Activated naive CD8-positive, alpha-beta T cell treated with anti-CD3 and anti-CD28 coated beads, Interleukin-2, amount 50 U/mL, for 16 hours (primary cell): ENCODE measurements around the gene CYP17A1.
"Not testable (repeated sequence)": the region's sequence is repeated elsewhere in the genome, so short reads cannot be mapped to it uniquely, and the experiment has no call there.

ENCODE experiments used
- DNase-seq: peaks from one replicate; pipeline ENCODE4 v3.0.0-alpha.2; 2020; ENCODE audit warnings: low read depth, low spot score

CYP17A1 gene

GRCh38 chr10:102838276-102838927 is 1.2 kb upstream of the CYP17A1 start:
- DNase-seq = not testable (repeated sequence)

DNA sequence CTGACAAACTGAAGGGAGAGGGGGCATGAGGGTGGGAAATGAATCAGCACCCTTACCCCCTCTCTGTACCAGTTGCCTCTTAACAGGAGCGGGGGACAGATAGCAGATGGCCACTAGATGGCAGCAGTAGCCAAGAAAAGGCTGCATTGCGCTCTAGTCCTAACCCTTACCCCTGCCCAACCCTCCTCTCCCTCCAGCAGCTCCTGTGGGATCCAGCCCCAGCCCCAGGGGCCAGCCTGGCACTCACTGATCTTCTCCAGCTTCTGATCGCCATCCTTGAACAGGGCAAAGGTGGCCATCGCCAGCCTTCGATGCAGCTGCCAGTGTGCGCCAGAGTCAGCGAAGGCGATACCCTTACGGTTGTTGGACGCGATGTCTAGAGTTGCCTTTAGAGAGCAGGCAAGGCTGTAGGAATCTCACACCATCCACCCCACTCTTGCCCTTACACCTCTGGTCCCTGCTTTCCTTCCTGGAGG is 2.2 kb downstream of the CYP17A1 start:
- DNase-seq = peak; percentile 54

GRCh38 chr10:102834143-102834542 is 3.1 kb downstream of the CYP17A1 start:
- DNase-seq = no peak

- DNase-seq = no peak
Observed at GRCh38 chr10:102832987-102833386, 4.2 kb downstream of the CYP17A1 start.

- DNase-seq = no peak
Observed at GRCh38 chr10:102832248-102832647, 5.0 kb downstream of the CYP17A1 start.

DNA sequence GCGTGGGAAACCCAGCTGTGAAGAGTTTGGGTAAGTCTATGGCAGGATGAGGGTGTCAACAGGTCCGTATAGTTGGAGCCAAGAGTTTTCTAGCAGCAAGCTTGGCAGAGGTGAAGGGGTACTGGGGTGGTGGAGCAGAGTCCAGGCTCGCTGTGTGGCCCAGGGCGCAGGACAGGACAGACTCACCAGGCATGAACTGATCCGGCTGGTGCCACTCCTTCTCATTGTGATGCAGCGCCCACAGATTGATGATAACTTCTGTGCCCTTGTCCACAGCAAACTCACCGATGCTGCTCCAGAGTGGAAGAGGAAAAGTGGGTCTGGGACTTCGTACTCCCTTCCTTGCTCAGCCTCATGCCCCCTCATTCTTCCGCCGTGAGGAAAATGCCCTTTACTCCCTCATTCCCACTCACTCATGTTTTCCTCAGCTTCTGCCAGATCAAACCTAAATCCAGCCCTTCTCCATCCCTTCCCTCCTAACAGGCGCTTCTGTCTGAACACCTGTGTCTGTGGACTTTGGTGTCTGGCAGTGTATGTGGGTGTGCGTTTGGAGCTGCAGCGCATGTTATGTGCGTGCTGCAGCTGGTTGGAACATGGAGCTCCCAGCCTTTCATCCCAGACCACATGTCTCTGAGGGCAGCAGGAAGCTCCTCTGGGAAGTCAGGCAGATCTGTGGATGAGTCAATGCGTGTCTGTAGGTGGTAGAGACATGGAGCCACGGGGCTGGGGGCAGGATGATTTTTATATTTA is 5.7 kb downstream of the CYP17A1 start:
- DNase-seq = no peak

- DNase-seq = no peak
Observed at GRCh38 chr10:102827597-102827975, 9.6 kb downstream of the CYP17A1 start.

DNA sequence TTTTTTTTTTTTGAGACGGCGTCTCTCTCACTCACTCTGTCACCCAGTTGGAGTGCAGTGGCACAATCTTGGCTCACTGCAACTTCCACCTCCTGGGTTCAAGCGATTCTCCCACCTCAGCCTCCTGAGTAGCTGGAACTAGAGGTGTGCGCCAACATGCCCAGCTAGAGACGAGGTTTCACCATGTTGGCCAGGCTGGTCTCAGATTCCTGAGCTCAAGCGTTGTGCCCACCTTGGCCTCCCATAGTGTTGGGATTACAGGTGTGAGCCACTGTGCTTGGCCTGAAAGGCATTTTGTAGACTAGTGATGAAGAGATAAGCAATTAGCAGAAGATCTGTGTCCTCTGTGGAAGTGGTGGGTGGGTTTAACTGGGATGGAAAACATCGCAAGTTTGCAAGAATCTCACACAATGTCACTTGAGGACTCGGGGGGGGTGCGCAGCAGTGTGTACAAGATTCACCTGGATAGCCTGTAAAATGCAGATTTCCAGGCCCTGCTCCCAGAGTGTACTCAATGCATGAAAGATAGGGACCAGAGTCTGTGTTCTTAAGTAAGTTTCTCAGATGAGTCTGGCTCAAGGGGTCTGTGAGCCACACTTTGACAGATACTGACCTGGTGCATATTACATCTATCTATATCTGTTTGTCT is 10.9 kb downstream of the CYP17A1 start:
- no peak for DNase-seq

GRCh38 chr10:102824664-102825063 is 12.5 kb downstream of the CYP17A1 start:
- DNase-seq = no peak

DNA sequence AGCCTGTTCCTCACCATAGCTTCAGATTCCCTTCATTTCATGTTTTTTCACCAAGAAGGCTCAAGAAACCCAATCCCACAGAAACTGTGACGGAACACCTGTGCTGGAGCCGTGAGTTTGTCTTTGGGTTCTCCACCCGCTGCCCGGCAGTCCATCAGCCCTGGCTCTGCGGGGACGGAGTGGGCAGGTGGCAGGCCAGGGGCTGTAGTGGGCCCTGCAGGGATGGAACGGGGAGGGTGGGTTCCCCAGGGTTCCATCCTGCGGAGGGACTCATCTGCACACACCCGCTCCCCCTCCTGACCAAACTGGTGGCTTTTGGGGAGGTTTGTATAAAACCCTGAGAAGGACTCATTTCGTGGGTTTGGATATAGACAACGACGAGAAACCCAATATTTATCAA is 15.0 kb downstream of the CYP17A1 start:
- DNase-seq = no peak

- DNase-seq = not testable (repeated sequence)
Observed at GRCh38 chr10:102820008-102820407, 17.2 kb downstream of the CYP17A1 start.

DNA sequence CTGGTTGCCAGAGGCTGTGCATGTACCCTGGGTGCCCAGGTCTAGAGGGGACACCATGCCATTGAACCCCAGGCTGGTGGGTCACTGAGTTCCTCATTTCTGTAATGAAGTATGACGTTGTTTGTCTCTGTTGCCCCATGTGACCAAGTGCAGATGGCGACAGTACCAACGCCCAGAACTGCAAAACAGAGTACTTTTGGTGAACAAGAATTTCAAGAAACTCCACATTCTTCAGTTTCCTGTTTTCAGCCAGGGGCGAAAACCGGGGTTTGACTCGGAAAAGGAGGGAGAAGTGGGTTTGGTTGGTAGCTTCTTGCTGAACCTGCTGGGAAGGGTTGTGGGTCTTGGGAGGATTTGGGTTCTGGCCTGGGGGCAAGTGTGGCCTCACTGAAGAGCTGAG is 18.2 kb downstream of the CYP17A1 start:
- no peak for DNase-seq

DNA sequence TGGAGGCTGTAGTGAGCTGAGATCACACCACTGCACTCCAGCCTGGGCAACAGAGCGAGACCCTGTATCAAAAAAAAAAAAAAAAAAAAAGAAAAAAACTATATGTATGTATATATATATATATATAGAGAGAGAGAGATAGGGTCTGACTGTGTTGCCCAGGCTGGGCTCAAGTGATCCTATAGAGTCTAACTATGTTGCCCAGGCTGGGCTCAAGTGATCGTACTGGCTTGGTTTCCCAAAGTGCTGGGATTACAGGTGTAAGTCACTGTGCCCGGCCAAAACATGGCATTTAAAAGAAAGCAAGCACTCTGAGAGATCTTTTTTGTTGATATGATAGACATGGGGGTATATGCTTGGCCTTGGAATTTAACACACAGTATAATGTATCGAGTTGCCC is 20.0 kb downstream of the CYP17A1 start:
- DNase-seq = no peak

DNA sequence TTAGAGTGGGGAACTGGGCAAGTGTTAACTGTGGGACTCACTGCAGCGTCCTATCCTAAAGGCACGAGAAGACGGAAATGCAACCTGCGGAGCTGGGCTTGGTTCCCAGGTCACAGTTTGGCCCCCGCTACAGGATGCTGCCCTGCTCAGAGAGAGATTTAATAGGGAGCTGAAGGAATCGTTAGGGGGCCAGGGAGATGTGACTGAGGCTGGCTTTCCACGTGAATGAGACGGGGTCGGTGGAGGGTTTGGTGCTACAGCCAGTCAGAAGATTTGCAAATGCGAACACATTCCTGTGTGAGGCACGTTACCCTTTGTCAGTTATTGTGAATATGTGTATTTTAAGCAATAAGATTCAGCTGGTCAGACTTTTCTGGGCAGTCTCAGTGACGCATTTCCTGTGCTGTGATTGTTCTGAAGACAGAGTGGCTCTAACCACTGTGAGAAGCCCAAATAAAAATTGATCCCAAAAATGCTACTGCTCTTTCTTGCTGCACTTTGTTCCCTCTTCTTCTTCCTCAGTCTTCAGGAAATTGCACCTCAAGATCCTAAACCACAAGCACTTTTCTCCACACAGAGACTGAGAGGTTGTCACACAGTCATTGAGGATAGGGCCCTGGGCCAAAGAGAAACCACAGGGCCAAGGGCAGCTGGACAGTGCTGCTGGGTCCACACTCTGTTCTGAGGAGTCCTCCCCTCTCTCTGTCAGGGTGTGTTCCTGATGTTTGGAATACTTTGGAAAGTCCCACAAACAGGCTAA is 21.2 kb downstream of the CYP17A1 start:
- DNase-seq = no peak

DNA sequence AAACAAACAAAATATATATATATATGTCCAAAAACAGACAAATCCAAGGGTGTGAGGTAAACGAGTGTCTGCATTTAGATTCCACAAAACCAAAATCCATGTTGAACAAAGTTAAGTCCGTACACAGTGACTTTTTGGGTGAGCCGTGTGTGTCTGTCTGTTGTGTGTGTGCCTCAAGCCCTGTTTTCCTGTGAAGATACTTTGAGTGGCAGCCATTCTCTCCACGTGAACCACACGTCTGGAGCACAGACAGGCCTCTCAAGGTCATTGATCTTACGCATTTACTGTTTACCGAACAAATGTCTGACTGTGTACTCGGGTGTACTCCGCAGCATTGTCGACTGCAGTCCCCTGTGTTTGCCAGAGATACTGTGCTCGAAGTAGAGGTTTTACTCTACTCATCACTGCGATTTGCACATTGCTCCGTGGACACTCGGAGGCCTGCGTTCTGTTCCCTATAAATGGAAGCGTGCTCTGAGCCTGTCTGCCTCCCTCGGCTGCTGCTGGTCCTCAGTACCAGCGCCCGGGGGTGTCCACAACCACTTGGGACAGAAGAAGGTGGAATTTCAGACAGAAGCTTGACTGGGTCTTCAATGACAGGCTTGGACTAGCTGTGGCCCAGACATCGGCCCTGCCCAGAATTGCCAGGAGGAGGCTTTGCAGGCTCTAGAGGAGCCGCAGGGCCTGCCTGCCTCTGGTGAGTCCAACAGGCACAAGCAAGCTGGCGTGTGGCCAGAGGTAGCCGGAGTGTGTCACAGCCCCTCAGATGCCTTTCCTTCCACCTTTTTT is 22.1 kb downstream of the CYP17A1 start:
- DNase-seq = no peak

GRCh38 chr10:102814453-102814871 is 22.8 kb downstream of the CYP17A1 start:
- no peak for DNase-seq

DNA sequence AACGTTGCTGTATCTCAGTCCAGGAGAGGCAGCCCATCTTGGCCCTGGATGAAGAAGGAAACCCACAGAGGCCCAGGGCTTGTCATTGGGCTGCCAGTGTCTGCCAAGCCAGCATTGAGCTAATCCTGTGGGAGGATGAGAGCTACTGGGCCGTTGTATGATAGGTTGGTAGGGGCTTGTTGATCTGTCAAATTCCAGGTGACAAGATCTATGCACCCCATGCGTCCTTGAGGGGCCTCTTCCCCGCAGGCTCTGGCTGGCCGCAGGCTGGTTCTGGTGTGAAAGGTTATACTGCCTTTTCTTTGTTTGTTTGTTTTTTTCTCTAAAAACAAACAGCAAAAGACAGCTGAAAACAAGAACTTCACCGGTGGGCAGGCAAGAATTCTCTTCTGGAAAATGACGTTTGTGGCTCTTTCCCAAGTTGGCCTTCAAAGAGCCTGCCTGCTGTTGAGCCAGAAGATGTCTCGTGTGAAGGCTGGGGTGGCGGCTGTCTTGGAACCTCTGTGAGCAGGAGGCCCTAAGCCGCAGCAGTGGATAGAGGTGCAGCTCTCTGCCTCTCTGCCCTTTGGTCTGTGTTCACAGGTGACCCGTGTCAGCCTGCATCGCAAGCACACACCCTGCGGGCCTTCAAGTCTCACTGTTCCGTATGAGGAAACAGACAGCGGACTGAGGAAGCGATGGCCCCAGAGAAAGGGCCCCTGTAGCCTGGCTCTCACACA is 23.3 kb downstream of the CYP17A1 start:
- no peak for DNase-seq

GRCh38 chr10:102813017-102813541 is 24.1 kb downstream of the CYP17A1 start:
- no peak for DNase-seq

- no peak for DNase-seq
Observed at GRCh38 chr10:102812231-102812876, 24.9 kb downstream of the CYP17A1 start.

GRCh38 chr10:102811346-102811745 is 25.9 kb downstream of the CYP17A1 start:
- DNase-seq = no peak
